ENCODE data around the gene C2orf76. TPM values are rescaled to one million over a fixed set of nuclear protein-coding genes. Genes with fewer than 3 reads are reported as not detected.

The C2orf76 gene
- total RNA-seq, 1 donor from 2014 or later: 8.4 TPM

- no peak overlapping the region for H3K4me3 Mint-ChIP-seq (ENCODE audit: low read depth)
- no peaks in the 10 kb centered on the region for H3K9me3 Mint-ChIP-seq (ENCODE audit: low read depth)
- no peaks in the 10 kb centered on the region for H3K4me1 Mint-ChIP-seq (ENCODE audit: low read depth)
- H3K27ac Mint-ChIP-seq: no peak overlapping the region
- peaks cover 3% of the 10 kb centered on the region for H3K27me3 Mint-ChIP-seq
- no peaks in the 10 kb centered on the region for H3K36me3 Mint-ChIP-seq (ENCODE audit: insufficient read depth)
- DNase-seq (ENCODE audit: low spot score, unreplicated experiment): no peak
- no peak for TF ChIP-seq CTCF (IDR thresholded peaks at IDR 0.05; ENCODE audit: unreplicated experiment)
Observed at GRCh38 chr2:119397196-119397595, 30.6 kb upstream of the C2orf76 start.

GRCh38 chr2:119393971-119394748 lies 27.5 kb upstream of the C2orf76 start:
- Mint-ChIP-seq H3K36me3 (ENCODE audit: insufficient read depth) (no peaks in the 10 kb centered on the region), H3K4me1 (ENCODE audit: low read depth) (no peaks in the 10 kb centered on the region), H3K9me3 (ENCODE audit: low read depth) (no peaks in the 10 kb centered on the region), H3K27me3 (no peaks in the 10 kb centered on the region), H3K27ac (no peak overlapping the region), H3K4me3 (ENCODE audit: low read depth) (no peak overlapping the region)
- no peak for DNase-seq (ENCODE audit: low spot score, unreplicated experiment)
- no peak for TF ChIP-seq CTCF (IDR thresholded peaks at IDR 0.05; ENCODE audit: unreplicated experiment)

GRCh38 chr2:119389615-119390306 lies 23.1 kb upstream of the C2orf76 start:
- no peak for TF ChIP-seq CTCF (IDR thresholded peaks at IDR 0.05; ENCODE audit: unreplicated experiment)
- Mint-ChIP-seq H3K36me3 (ENCODE audit: insufficient read depth) (no peaks in the 10 kb centered on the region), H3K4me3 (ENCODE audit: low read depth) (no peak overlapping the region), H3K4me1 (ENCODE audit: low read depth) (peaks cover 4% of the 10 kb centered on the region), H3K9me3 (ENCODE audit: low read depth) (no peaks in the 10 kb centered on the region), H3K27me3 (no peaks in the 10 kb centered on the region), H3K27ac (no peak overlapping the region)
- DNase-seq (ENCODE audit: low spot score, unreplicated experiment): no peak

GRCh38 chr2:119387381-119388129 lies 20.9 kb upstream of the C2orf76 start:
- Mint-ChIP-seq H3K27me3 (peaks cover 7% of the 10 kb centered on the region), H3K4me3 (ENCODE audit: low read depth) (no peak overlapping the region), H3K36me3 (ENCODE audit: insufficient read depth) (no peaks in the 10 kb centered on the region), H3K9me3 (ENCODE audit: low read depth) (no peaks in the 10 kb centered on the region), H3K4me1 (ENCODE audit: low read depth) (peaks cover 4% of the 10 kb centered on the region), H3K27ac (peak overlapping the region; percentile 50)
- DNase-seq (ENCODE audit: low spot score, unreplicated experiment): no peak
- TF ChIP-seq CTCF (IDR thresholded peaks at IDR 0.05; ENCODE audit: unreplicated experiment): no peak

GRCh38 chr2:119385466-119385865 lies 18.8 kb upstream of the C2orf76 start:
- DNase-seq (ENCODE audit: low spot score, unreplicated experiment): no peak
- Mint-ChIP-seq H3K27me3 (peaks cover 7% of the 10 kb centered on the region), H3K9me3 (ENCODE audit: low read depth) (no peaks in the 10 kb centered on the region), H3K4me3 (ENCODE audit: low read depth) (no peak overlapping the region), H3K4me1 (ENCODE audit: low read depth) (peaks cover 4% of the 10 kb centered on the region), H3K27ac (no peak overlapping the region), H3K36me3 (ENCODE audit: insufficient read depth) (no peaks in the 10 kb centered on the region)
- no peak for TF ChIP-seq CTCF (IDR thresholded peaks at IDR 0.05; ENCODE audit: unreplicated experiment)
